GM18858 (cell line): ENCODE data around the gene WAS.
"Not testable (repeated sequence)": the region's sequence is repeated elsewhere in the genome, so short reads cannot be mapped to it uniquely, and the experiment has no call there.

Experiments
- ATAC-seq: cut with Tn5 transposase; IDR thresholded peaks from one replicate; pipeline ENCODE4 v1.9.1; 2021; ENCODE audit not compliant: unreplicated experiment

WAS gene

DNA sequence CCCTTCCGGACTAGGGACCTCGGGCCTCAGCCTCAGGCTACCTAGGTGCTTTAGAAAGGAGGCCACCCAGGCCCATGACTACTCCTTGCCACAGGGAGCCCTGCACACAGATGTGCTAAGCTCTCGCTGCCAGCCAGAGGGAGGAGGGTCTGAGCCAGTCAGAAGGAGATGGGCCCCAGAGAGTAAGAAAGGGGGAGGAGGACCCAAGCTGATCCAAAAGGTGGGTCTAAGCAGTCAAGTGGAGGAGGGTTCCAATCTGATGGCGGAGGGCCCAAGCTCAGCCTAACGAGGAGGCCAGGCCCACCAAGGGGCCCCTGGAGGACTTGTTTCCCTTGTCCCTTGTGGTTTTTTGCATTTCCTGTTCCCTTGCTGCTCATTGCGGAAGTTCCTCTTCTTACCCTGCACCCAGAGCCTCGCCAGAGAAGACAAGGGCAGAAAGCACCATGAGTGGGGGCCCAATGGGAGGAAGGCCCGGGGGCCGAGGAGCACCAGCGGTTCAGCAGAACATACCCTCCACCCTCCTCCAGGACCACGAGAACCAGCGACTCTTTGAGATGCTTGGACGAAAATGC is at the start of gene WAS:
Gene WAS (plus strand): TSS at position 389 of the 572 bp plus-strand sequence. CDS start 55 bp downstream, at position 444.
- ATAC-seq = peak; percentile 69

DNA sequence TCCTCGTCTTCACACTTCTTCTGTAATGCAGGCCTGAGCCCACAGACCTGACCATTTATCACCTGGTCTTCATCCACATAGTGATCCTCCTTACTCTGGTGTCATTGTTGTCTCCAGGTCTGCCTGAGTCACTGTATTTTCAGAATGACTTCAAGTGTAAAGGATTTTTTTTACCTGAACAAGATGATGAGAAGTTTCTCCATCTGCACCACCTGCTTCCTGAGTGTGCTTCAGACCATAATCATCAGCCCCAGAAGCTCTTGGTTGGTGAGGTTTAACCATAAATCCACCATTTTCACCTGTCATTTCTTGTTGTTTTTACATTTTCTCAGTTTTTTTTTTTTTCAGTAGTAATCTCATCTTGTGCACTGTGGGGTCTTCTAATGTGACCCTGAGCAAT is 47.3 kb upstream of the WAS start:
- ATAC-seq = no peak

DNA sequence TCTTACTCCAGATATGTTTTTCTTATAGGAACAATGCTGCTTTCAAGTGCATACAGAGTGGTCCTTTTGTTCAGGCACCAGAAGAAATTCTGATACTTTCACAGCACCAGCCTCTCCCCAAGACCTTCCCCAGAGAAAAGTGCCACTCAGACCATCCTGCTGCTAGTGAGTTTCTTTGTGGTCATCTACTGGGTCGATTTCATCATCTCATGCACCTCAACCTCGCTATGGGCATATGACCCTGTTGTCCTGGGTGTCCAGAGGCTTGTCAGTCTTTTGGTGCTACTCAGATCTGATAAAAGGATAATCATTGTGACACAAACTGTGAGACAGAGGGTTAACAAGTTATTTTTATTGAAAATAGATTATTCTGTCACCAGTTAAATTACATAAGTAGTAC is 46.8 kb upstream of the WAS start:
- ATAC-seq = no peak

DNA sequence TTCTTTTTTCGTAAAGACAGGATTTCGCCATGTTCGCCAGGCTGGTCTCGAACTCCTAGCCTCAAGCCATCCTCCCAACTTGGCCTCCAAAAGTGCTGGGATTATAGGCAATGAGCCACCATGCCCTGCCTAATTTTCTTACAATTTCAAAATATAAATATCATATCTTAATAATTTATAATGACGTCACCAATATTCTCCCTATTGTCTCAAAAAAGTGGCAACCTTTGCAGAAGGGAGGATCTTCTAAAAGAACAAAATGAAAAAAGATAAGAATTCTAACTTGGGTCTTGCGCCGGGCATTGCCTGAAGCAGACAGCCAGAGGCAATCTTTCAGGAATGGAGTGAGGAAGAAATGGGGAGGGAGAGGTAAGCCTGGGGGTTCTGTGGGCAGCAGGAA is 37.9 kb upstream of the WAS start:
- no peak for ATAC-seq

DNA sequence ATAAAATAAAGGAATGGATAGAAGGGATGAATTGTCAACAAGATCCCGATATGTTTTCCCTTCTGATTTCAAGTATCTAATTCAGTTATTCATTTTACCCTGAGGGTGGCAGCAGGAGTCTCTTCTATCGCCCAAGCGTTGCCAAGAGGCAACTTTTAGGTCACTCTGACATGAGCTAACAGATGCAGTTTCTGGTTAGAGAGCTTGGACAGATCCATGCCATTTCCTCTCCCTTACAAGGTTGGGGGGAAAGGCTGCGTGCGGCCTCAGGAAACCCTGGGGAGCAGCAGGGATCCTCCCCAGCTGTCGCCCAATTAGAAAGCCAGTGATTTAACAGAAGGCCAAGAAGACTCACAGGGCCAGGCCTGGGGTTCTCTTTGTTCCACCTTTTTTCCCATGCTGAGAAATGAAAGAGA is 35.3 kb upstream of the WAS start:
- no peak for ATAC-seq

DNA sequence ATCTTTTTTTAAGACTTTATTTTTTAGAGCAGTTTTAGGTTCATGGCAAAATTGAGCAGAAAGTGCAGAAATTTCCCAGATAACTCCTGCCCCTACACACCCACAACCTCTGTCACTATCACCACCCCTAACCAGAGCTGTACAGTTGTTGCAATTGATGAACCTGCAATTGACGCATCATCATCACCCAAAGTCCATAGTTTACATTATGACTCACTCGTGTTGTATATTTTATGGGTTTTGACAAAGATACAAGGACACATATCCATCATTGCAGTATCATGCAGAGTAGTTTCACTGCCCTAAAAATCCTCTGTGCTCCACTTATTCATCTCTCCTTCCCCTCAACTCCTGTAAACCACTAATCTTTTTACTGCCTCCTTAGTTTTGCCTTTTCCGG is 34.5 kb upstream of the WAS start:
- no peak for ATAC-seq

DNA sequence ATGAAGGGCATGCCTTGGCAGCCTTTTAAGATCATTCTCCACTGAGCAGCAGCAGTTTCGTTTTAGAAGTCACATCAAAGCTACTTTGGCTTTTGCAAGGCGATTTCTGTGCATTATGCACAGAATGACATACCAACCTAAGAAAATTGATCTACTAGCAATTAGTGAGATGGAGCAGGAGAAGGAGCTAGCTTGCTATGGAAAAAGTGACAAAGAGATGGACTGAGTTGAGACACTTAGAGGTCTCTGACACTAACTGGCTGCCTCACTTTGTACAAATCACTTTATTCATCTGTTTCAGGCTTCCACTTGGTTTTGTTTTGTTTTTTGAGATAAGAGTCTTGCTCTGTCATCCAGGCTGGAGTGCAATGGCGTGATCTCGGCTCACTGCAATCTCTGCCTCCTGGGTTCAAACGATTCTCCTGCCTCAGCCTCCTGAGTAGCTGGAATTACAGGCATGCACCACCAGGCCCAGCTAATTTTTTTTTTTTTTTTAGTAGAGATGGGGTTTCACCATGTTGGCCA is 31.5 kb upstream of the WAS start:
- ATAC-seq = not testable (repeated sequence)

DNA sequence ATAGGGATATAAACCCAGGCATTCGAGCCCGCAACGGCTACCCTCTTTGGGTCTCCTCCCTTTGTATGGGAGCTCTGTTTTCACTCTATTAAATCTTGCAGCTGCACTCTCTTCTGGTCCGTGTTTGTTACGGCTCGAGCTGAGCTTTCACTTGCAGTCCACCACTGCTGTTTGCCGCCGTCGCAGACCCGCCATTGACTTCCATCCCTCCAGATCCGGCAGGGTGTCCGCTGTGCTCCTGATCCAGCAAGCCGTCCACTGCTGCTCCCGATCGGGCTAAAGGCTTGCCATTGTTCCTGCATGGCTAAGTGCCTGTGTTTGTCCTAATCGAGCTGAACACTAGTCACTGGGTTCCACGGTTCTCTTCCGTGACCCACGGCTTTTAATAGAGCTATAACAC is 28.9 kb upstream of the WAS start:
- ATAC-seq = not testable (repeated sequence)

DNA sequence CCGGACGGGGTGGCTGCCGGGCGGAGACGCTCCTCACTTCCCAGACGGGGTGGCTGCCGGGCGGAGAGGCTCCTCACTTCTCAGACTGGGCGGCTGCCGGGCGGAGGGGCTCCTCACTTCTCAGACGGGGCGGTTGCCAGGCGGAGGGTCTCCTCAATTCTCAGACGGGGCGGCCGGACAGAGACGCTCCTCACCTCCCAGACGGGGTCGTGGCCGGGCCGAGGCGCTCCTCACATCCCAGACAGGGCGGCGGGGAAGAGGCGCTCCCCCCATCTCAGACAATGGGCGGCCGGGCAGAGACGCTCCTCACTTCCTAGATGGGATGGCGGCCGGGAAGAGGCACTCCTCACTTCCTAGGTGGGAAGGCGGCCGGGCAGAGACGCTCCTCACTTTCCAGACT is 23.9 kb upstream of the WAS start:
- ATAC-seq = not testable (repeated sequence)

DNA sequence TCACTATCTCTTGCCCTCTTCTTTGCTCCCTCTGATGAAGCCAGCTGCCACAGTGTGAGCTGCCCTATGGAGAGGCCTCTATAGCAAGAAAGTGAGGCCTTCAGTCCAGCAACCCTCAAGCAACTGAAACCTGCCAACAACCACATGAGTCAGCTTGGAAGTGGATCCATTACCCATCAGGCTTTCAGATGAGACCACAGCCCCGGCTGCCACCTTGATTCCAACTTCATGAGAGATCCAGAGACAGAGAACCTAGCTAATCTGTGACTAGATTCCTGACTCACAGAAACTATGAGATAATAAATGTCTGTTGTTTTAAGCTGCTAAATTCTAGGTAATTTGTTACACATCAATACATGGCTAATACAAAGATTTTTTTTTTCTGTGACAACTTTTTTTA is 20.4 kb upstream of the WAS start:
- ATAC-seq = no peak

DNA sequence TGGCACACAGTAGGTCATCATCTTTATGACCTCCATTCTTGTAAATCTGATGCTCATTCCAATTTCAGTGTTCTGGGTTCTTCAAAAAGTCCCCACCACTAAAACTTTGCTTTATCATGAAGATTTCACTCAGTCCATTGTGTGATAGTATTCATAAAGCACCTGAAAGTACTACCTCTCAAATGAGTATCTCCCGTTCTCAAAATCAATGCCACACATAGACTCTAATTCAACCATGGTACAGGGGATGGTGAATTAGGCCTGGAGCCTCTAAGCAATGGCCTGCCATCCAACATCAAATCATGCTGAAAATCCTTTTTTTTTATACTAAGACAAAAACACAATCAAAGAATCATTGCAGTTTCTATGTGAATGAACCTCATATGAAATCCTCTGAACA is 19.4 kb upstream of the WAS start:
- ATAC-seq = no peak

DNA sequence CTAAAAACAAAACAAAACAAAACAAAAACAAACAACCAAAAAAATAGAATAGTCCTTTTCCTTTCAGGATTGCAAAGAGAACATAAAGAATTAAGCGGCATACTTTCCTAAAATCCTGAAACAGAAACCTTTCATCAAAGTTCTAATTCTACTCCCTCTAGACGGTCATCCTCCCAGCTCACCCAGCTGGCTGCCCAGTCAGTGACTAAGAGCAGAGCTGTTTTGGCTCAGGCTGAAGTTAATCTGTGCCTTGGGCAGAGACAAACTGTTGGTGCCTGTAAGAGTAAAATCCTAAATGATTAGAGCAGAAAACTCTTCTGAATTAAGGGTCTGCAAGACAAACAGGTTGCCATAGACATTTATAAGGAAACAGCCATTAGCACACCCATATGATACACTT is 17.6 kb upstream of the WAS start:
- no peak for ATAC-seq

DNA sequence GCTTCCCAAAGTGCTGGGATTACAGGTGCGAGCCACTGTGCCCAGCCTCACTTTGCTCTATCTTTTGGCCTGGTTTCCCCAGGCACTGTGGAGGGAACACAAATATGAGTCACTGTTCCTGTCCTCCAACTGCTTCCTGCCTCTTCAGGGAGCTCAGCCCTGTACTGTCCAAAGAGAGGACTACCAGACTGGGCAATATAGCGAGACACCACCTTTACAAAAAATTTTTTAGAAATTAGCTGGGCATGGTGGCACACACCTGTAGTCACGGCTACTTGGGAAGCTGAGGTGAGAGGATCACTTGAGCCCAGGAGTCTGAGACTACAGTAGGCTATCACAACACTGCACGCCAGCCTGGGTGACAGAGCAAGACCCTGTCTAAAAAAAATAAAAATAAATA is 16.9 kb upstream of the WAS start:
- ATAC-seq = no peak

DNA sequence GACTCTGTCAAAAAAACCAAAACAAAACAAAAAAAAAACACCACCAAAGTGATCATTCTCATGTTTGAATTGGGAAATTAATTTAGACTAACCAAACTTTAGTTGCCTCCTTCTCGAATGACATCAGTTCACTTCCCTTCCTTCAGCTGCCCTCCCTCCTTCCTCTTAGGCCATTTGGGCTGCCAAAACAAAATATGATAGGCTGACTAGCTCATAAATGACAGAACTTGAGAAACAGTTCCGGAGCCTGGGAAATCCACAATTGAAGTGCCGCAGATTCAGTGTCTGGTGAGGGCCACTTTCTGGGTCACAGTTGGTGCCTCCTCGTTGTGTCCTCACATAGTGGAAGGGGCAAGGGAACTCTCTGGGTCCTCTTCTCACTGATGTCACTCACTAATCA is 16.1 kb upstream of the WAS start:
- no peak for ATAC-seq

DNA sequence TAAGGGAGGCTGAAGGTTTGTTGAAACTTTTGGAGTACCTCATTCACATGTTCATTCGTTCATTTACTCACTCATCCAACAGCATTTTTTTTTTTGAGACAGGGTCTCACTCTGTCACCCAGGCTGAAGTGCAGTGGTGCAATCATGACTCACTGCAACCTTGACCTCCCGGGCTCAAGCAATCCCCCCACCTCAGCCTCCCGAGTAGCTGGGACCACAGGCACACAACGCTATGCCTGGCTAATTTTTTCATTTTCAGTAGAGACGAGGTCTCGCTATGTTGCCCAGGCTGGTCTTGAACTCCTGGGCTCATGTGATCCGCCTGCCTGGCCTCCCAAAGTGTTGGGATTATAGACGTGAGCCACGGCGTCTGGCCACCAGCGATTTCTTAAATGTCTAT is 15.4 kb upstream of the WAS start:
- not testable (repeated sequence) for ATAC-seq

DNA sequence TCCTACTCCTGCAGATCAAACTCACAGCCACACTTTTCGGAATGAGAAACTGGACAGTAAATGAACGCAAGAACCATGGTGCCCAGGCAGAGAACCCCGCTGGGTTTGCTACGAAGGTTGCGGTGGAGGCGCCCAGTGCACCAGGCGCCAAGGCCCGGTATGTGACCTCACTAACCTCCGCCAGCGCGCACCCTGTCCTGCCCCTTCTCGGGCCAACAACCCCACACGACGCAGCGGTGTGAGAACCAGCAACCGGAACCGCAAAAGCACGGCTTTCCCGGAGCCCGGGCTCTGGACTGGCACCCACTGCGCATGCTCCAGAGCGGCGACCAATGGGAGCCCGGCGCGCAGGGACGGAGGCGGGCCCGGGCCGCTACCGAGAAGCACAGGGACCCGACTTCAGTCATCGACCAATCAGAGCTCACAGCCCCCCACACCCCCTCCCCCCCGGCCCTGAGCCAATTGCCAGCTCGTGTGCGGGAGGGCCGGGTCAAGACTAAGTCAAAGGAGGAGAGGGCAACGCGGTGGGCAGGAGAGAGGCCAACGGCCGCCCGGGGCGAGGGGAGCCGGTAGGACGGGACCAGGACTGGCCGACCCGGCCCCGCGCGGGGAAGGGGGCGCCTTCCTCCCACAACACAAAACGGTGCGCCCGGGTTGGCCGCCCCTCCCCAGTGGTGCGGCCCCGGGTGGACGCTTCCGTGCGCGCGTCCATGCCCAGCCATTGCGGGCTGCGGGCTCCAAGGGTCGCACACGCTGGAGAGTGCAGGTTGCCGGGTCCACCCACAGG is 7.3 kb upstream of the WAS start:
- peak; percentile 85 for ATAC-seq

DNA sequence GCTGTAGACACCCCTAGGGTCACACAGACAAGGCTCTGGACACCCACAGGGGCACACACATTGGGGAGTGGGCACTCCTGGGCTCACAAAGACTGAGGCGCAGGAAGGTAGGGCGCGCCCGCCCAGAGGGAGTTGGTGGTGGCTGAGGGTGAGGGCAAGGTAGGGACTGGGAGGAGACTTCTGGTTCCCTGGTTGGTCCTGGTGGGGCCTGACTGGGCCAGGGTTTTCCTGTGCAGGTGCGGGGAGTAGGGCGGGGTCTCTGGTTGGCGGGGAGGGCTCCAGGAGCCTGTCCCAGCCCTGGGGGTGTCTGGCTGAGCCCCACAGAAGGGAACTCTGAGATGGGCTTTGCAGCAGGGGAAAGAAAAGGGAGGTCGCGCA is 6.7 kb upstream of the WAS start:
- ATAC-seq = peak; percentile 8

DNA sequence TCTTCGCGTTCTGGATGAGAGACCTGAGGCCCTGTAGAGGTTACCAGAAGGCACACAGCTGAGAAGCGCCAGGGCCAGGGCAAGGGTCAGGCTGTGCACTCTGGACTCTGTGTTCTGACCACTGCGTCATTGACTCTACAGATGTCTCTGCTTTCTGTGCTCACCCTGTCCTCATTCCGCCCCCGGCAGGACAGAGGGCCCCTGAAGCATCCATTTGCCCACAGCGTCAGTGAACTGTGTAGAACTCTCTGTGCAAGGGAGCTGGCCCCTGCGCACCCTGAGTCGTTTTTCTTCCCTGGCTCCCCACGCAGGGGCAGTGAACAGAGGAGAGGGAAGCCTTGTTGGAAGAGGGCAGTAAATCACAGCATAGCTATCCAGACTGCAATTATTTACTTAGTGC is 6.1 kb upstream of the WAS start:
- no peak for ATAC-seq

DNA sequence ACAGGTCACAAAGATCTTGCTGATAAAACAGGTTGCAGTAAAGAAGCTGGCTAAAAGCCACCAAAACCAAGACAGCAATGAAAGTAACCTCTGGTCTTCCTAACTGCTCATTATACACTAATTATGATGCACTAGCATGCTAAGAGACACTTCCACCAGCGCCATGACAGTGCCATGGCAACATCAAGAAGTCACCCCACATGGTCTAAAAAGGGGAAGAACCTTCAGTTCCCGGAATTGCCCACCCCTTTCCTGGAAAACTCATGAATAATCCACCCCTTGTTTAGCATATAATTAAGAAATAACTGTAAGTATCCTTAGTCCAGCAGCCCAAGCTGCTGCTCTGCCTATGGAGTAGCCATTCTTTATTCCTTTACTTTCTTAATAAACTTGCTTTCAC is 3.1 kb upstream of the WAS start:
- not testable (repeated sequence) for ATAC-seq

DNA sequence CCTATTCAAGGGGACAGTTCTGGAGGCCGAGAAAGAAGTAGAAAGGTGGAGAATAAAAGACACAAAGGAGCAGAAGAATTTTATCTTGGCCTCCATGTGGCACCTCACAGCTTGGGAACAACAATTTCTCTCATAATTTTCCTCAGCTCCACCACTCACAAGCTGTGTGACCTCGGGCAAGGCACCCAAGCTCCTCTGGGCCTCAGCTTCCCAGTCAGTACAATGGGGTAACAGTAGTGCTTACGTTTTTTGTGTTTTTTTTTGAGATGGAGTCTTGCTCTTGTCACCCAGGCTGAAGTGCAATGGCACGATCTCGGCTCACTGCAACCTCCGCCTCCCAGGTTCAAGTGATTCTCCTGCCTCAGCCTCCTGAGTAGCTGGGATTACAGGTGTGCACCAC is 2.7 kb upstream of the WAS start:
- ATAC-seq = not testable (repeated sequence)

DNA sequence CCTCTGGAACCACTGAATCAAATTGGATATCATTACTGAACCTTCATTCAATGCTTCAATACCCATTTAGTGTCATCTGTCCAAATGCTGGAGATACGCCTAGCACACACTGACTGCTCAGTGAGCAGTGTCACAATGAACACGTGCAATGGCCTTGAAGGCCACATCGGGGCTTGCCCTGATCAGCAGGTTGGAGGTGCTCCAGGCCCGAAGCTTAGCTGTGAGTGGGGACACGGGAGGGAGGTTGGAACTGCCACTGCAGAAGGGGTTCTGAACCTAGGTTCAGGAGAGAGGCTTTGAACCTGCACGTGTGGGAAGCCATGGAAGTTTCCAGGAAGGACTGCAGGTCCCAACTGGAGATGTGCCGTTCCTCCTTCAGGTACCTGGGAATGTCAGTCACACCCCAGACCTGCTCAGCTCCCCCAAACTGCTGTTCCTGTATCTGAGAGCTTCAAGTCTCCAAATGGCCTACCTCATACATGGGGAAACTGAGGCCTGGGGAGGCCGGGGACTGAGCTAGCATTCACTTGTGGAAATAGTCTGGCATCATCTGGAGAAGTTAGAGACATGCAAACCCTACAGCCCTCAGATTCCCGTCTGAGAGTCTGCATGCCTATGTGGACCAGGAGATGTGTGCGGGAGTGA is 1.9 kb upstream of the WAS start:
- ATAC-seq = no peak

DNA sequence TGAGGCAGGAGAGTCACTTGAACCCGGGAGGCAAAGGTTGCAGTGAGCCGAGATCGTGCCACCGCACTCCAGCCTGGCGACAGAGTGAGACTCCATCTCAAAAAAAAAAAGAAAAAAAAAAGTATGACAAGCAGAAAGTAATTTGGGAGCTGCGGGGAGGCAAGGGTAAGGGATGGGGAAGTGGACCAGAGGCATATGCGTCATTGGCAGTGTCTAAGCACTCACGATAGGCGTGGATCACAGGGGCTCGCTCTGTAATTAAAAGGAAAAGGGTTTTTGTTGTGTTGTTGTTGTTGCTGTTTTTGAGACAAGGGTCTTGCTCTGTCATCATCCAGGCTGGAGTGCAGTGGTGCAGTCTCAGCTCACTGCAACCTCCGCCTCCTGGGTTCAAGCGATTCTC is 804 bp upstream of the WAS start:
- not testable (repeated sequence) for ATAC-seq
